HG02981 (cell line): ENCODE data around the gene CAVIN3.

Experiments used
- ATAC-seq: cut with Tn5 transposase; IDR thresholded peaks from one replicate; pipeline ENCODE4 v1.9.1; 2021; ENCODE audit warnings: mild to moderate bottlenecking, moderate library complexity; ENCODE audit not compliant: unreplicated experiment

Gene CAVIN3

GRCh38 chr11:6273188-6273587, 47.1 kb downstream of the CAVIN3 start:
- no peak for ATAC-seq

- no peak for ATAC-seq
Observed at GRCh38 chr11:6271598-6271997, 48.7 kb downstream of the CAVIN3 start.

GRCh38 chr11:6270584-6271246, 49.6 kb downstream of the CAVIN3 start:
- no peak for ATAC-seq

- ATAC-seq: no peak
Observed at GRCh38 chr11:6269994-6270393, 50.3 kb downstream of the CAVIN3 start.
